ENCODE results near the gene HSPA1A.

The HSPA1A gene

GRCh38 chr6:31776989-31777666 is 38.2 kb upstream of the HSPA1A start, which contains the start of gene VWA7:
TSS of gene VWA7 (minus strand) at chr6:31777328. CDS start at chr6:31776779, 549 bp downstream.
- ATAC-seq (replicated peaks; ENCODE audit: extremely low read depth, poor library complexity, severe bottlenecking) (peak; percentile 73), DNase-seq (ENCODE audit: low spot score in 2 of 2) (peak; percentile 31 to 54)
- Mint-ChIP-seq H3K27me3 (no peaks in the 10 kb centered on the region), H3K27ac (ENCODE audit: low read depth) (peak within 1 kb of the TSS; percentile 78), H3K4me1 (peaks cover 34% of the 10 kb centered on the region), H3K9me3 (no peaks in the 10 kb centered on the region), H3K4me3 (peak within 1 kb of the TSS; percentile 63), H3K36me3 (ENCODE audit: insufficient read depth) (peaks cover 6% of the 10 kb centered on the region)

GRCh38 chr6:31777667-31778050 is 37.7 kb upstream of the HSPA1A start:
- H3K27ac Mint-ChIP-seq (ENCODE audit: low read depth) = peak overlapping the region; percentile 78
- ATAC-seq (replicated peaks; ENCODE audit: extremely low read depth, poor library complexity, severe bottlenecking) = no peak
- H3K36me3 Mint-ChIP-seq (ENCODE audit: insufficient read depth) = peaks cover 8% of the 10 kb centered on the region
- H3K4me1 Mint-ChIP-seq = peaks cover 33% of the 10 kb centered on the region
- H3K4me3 Mint-ChIP-seq = peak overlapping the region; percentile 14
- no peak for DNase-seq (ENCODE audit: low spot score in 2 of 2)
- no peaks in the 10 kb centered on the region for H3K27me3 Mint-ChIP-seq
- H3K9me3 Mint-ChIP-seq = no peaks in the 10 kb centered on the region

- Mint-ChIP-seq H3K36me3 (ENCODE audit: insufficient read depth) (peaks cover 13% of the 10 kb centered on the region), H3K4me1 (peaks cover 27% of the 10 kb centered on the region), H3K4me3 (no peak overlapping the region), H3K9me3 (no peaks in the 10 kb centered on the region), H3K27ac (ENCODE audit: low read depth) (no peak overlapping the region), H3K27me3 (no peaks in the 10 kb centered on the region)
- DNase-seq (ENCODE audit: low spot score in 2 of 2) (no peak), ATAC-seq (replicated peaks; ENCODE audit: extremely low read depth, poor library complexity, severe bottlenecking) (no peak)
Measured at GRCh38 chr6:31778193-31778592, 37.1 kb upstream of the HSPA1A start.

- ATAC-seq (replicated peaks; ENCODE audit: extremely low read depth, poor library complexity, severe bottlenecking) = no peak
- H3K36me3 Mint-ChIP-seq (ENCODE audit: insufficient read depth) = peaks cover 17% of the 10 kb centered on the region
- H3K4me1 Mint-ChIP-seq = peaks cover 25% of the 10 kb centered on the region
- no peaks in the 10 kb centered on the region for H3K27me3 Mint-ChIP-seq
- DNase-seq (ENCODE audit: low spot score in 2 of 2) = no peak
- H3K27ac Mint-ChIP-seq (ENCODE audit: low read depth) = no peak overlapping the region
- H3K4me3 Mint-ChIP-seq = no peak overlapping the region
- H3K9me3 Mint-ChIP-seq = no peaks in the 10 kb centered on the region
Measured at GRCh38 chr6:31778999-31779885, 36.1 kb upstream of the HSPA1A start.

- peaks cover 25% of the 10 kb centered on the region for H3K4me1 Mint-ChIP-seq
- peaks cover 17% of the 10 kb centered on the region for H3K36me3 Mint-ChIP-seq (ENCODE audit: insufficient read depth)
- ATAC-seq (replicated peaks; ENCODE audit: extremely low read depth, poor library complexity, severe bottlenecking) (no peak), DNase-seq (ENCODE audit: low spot score in 2 of 2) (no peak)
- H3K4me3 Mint-ChIP-seq = no peak overlapping the region
- H3K9me3 Mint-ChIP-seq = no peaks in the 10 kb centered on the region
- no peak overlapping the region for H3K27ac Mint-ChIP-seq (ENCODE audit: low read depth)
- H3K27me3 Mint-ChIP-seq = no peaks in the 10 kb centered on the region
Measured at GRCh38 chr6:31779908-31780307, 35.4 kb upstream of the HSPA1A start.

GRCh38 chr6:31780507-31781243 is 34.7 kb upstream of the HSPA1A start:
- DNase-seq (ENCODE audit: low spot score in 2 of 2) (no peak), ATAC-seq (replicated peaks; ENCODE audit: extremely low read depth, poor library complexity, severe bottlenecking) (no peak)
- H3K9me3 Mint-ChIP-seq = no peaks in the 10 kb centered on the region
- peaks cover 20% of the 10 kb centered on the region for H3K4me1 Mint-ChIP-seq
- no peaks in the 10 kb centered on the region for H3K27me3 Mint-ChIP-seq
- no peak overlapping the region for H3K4me3 Mint-ChIP-seq
- H3K27ac Mint-ChIP-seq (ENCODE audit: low read depth) = peak overlapping the region; percentile 60
- H3K36me3 Mint-ChIP-seq (ENCODE audit: insufficient read depth) = peaks cover 19% of the 10 kb centered on the region

GRCh38 chr6:31781244-31782125 is 33.9 kb upstream of the HSPA1A start:
- no peaks in the 10 kb centered on the region for H3K9me3 Mint-ChIP-seq
- H3K4me1 Mint-ChIP-seq = peaks cover 14% of the 10 kb centered on the region
- H3K27ac Mint-ChIP-seq (ENCODE audit: low read depth) = peak overlapping the region; percentile 60
- DNase-seq (ENCODE audit: low spot score in 2 of 2) (no peak), ATAC-seq (replicated peaks; ENCODE audit: extremely low read depth, poor library complexity, severe bottlenecking) (no peak)
- no peaks in the 10 kb centered on the region for H3K27me3 Mint-ChIP-seq
- H3K4me3 Mint-ChIP-seq = no peak overlapping the region
- H3K36me3 Mint-ChIP-seq (ENCODE audit: insufficient read depth) = peaks cover 19% of the 10 kb centered on the region

GRCh38 chr6:31782126-31782855 is 33.1 kb upstream of the HSPA1A start:
- DNase-seq (ENCODE audit: low spot score in 2 of 2) (no peak), ATAC-seq (replicated peaks; ENCODE audit: extremely low read depth, poor library complexity, severe bottlenecking) (no peak)
- H3K27me3 Mint-ChIP-seq = no peaks in the 10 kb centered on the region
- H3K4me3 Mint-ChIP-seq = no peak overlapping the region
- H3K4me1 Mint-ChIP-seq = peaks cover 6% of the 10 kb centered on the region
- H3K36me3 Mint-ChIP-seq (ENCODE audit: insufficient read depth) = peaks cover 19% of the 10 kb centered on the region
- H3K9me3 Mint-ChIP-seq = no peaks in the 10 kb centered on the region
- H3K27ac Mint-ChIP-seq (ENCODE audit: low read depth) = no peak overlapping the region

GRCh38 chr6:31784098-31784925 is 31.0 kb upstream of the HSPA1A start:
- Mint-ChIP-seq H3K9me3 (no peaks in the 10 kb centered on the region), H3K27ac (ENCODE audit: low read depth) (no peak overlapping the region), H3K4me1 (no peaks in the 10 kb centered on the region), H3K36me3 (ENCODE audit: insufficient read depth) (peaks cover 15% of the 10 kb centered on the region), H3K4me3 (no peak overlapping the region), H3K27me3 (no peaks in the 10 kb centered on the region)
- DNase-seq (ENCODE audit: low spot score in 2 of 2) (no peak), ATAC-seq (replicated peaks; ENCODE audit: extremely low read depth, poor library complexity, severe bottlenecking) (no peak)

GRCh38 chr6:31785475-31785874 is 29.9 kb upstream of the HSPA1A start:
- Mint-ChIP-seq H3K27ac (ENCODE audit: low read depth) (no peak overlapping the region), H3K4me1 (peaks cover 1% of the 10 kb centered on the region), H3K27me3 (no peaks in the 10 kb centered on the region), H3K9me3 (no peaks in the 10 kb centered on the region), H3K36me3 (ENCODE audit: insufficient read depth) (peaks cover 17% of the 10 kb centered on the region), H3K4me3 (no peak overlapping the region)
- no peak for ATAC-seq (replicated peaks; ENCODE audit: extremely low read depth, poor library complexity, severe bottlenecking)
- DNase-seq (ENCODE audit: low spot score in 2 of 2) = no peak
